CD4-positive, alpha-beta T cell treated with Interleukin-17A for 1 hour (primary cell): ENCODE measurements around the gene ACTC1.
"Not testable (repeated sequence)": the region's sequence is repeated elsewhere in the genome, so short reads cannot be mapped to it uniquely, and the experiment has no call there.

Source experiments
- DNase-seq: peaks from one replicate; pipeline ENCODE4 v3.0.0-alpha.2; 2020

ACTC1 gene

GRCh38 chr15:34795267-34796081 lies at the start of gene ACTC1:
TSS of gene ACTC1 (minus strand) at chr15:34795549. CDS start at chr15:34794808, 741 bp downstream.
- no peak for DNase-seq

DNA sequence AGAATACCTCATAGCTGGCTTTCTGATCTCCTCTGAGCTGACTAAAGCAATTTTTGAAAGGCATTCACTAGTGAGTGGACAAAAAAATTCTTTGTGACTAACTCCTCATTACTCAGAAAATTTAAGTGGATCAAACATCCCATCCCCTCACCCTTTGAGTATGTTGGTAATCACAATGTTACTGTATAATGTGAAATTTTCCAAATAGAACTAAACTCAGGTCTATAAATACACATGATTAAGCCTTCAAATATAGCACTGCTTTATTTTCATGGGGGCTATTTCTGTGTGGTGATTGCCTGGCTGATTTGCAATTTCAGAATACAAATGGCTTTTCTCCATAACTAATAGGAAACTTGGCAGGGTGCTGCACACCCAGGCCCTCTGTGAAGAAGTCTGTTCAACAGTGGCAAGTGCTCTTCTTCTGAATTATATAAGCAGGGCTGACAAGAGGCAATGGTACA lies 45.9 kb upstream of the ACTC1 start:
- DNase-seq, result no peak

- no peak for DNase-seq
Observed at GRCh38 chr15:34838282-34838681, 42.9 kb upstream of the ACTC1 start.

GRCh38 chr15:34837246-34838016 lies 42.1 kb upstream of the ACTC1 start:
- no peak for DNase-seq

- DNase-seq, result no peak
Observed at GRCh38 chr15:34828145-34828911, 33.0 kb upstream of the ACTC1 start.

- DNase-seq, result no peak
Observed at GRCh38 chr15:34821831-34822230, 26.5 kb upstream of the ACTC1 start.

GRCh38 chr15:34820110-34820509 lies 24.8 kb upstream of the ACTC1 start:
- DNase-seq, result no peak

GRCh38 chr15:34818526-34818925 lies 23.2 kb upstream of the ACTC1 start:
- no peak for DNase-seq

GRCh38 chr15:34815836-34816235 lies 20.5 kb upstream of the ACTC1 start:
- no peak for DNase-seq

- DNase-seq, result no peak
Observed at GRCh38 chr15:34813446-34814190, 18.3 kb upstream of the ACTC1 start.

DNA sequence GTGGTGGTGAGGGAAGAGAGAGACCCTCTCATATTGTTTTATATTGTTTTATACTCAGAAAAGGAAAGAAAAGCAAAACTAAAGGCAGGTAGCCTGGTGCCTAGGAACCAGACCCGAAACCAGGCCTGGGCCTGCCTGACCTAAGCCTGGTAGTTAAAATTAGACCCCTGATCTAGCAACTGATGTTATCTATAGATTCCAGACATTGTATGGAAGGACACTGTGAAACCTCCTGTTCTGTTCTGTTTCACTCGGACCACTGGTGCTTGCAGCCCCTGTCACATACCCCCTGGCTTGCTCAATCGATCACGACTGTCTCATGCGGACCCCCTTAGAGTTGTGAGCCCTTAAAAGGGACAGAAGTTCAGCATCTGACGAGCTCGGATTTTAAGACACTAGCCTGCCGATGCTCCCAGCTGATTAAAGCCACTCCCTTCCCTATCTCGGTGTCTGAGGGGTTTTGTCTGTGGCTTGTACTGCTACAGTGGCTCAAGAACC lies 17.6 kb upstream of the ACTC1 start:
- not testable (repeated sequence) for DNase-seq

- no peak for DNase-seq
Observed at GRCh38 chr15:34812369-34812768, 17.0 kb upstream of the ACTC1 start.

- DNase-seq, result no peak
Observed at GRCh38 chr15:34810443-34811129, 15.2 kb upstream of the ACTC1 start.

DNA sequence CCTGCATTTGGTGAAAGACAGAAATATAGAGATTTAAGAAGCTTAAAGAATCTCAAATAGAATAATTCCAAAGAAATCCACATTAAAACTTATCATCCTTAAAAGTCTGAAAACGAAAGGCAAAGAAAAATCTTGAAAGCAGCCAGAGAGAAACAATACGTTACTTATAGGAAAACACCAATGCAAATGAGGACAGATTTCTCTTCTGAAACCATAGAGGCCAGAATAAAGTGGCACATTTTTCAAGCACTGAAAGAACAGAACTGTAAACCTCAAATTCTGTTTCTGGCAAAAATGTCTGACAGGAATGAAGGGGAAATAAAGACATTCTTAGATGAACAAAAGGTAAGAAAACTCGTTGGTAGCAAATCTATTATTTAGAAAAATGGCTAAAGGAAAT lies 13.8 kb upstream of the ACTC1 start:
- no peak for DNase-seq

DNA sequence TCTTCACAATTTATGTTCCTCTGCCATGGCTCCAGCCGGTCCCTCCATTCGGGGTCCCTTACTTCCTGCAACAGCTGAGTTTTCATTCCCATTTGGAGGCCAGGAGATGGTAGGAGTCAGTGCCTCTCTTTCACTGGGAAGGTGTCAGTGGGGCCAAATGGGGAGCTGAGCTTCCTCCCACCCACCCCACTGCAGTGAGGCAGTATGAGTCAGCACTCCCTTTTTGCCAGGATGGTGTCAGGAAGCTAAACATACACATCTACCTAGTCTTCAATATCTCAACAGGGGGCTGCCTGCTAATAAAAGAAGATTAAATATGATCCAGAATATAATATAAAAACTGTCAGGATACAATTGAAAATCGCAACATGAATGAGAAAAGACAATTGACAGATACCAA lies 12.7 kb upstream of the ACTC1 start:
- DNase-seq, result no peak

- DNase-seq, result not testable (repeated sequence)
Observed at GRCh38 chr15:34807241-34807640, 11.9 kb upstream of the ACTC1 start.

DNA sequence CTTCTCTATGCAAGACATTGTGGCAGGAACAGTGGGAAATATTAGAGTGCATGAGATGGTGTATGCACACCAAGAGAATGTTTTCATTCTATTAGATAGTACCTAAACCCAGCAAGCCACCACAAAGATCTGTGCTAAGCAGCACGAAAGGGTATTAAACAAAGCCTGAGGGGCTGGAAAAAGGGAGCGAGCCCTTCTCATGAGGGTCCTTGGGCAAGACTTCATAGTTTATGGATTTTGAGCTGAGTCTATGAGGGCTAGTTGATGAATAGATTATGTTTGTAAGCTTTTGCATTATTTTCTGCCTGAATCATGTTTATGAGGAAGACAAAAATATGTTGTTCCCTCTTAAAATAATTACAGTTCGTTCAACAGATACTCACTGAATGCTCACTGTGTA lies 9.4 kb upstream of the ACTC1 start:
- no peak for DNase-seq

DNA sequence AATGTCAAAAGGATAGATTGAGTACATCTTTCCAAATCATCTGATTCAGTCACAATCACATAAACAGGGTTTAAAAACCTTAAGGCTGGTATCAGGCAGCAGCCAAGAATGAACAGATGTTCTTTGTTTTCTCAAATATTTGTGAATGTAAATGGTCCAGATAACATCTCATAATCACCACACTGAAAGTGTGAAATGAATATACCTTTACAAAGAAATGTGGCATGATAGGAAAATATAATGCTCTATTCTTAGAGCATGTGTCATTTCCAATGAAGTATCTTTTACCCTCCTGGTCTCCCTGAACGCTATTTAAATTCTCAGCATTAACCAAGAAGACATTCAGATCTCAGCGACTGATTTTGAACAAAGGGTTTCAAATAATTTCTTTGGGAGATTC lies 8.8 kb upstream of the ACTC1 start:
- no peak for DNase-seq

GRCh38 chr15:34802803-34803750 lies 7.7 kb upstream of the ACTC1 start:
- DNase-seq, result no peak

- no peak for DNase-seq
Observed at GRCh38 chr15:34802371-34802770, 7.0 kb upstream of the ACTC1 start.
